ENCODE data around the gene UNG.
A peak's percentile ranks its signal among the peaks of the same experiment; 100 is the strongest.
"Not testable (repeated sequence)": the region's sequence is repeated elsewhere in the genome, so short reads cannot be mapped to it uniquely, and the experiment has no call there.

UNG gene

DNA sequence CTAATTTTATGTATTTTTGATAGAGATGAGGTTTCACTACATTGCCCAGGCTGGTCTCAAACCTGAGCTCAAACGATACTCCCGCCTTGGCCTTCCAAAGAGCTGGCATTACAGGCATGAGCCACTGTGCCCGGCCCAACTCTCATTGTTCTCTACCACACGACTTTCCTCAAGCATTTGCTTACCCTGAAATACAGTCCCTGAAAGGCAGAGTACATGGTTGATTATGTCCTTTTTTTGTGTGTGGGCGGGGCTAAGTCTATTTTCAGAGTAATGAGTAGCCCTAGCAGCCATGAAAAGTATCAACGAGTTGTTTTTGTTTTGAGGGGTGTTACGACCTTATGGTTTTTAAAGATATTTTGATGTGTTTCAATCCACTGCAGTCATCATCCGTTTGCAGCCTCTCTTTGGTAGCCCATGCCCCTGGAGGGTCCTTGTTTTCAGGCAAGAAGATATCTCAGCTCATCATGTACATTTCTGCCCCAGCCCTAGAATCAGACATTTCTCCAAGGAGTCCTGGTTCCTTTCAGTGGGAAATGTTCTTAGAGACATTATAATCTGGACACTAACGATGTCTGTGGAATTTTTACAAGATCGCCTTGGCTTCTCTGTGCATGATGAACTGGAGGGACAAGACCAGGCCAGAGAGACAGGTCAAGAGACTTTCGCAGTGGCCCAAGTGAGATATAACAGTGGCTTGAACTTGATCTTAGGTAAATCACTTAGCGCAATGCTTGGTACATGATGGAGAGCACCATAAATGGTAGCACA lies 27.7 kb downstream of the UNG start:
- DNase-seq, result no peak

DNA sequence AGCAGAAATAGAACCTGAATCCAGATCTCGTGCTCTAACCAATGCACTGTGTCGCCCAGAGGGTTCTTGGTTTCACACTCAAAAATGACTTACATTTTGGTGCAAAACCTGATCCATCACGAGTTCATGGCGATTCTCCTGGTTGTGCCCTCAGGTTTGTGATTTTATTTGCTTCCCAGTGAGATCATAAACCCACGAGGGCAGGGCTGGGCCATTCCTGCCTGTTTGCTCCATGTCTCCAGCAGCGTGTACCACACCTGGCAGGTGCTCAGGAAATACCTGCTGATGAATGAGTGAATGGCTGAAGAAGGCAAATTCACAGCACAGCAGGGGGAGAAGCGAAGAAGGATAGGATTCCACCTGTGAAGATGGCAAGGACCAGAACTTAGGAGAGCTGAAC lies 28.4 kb downstream of the UNG start:
- no peak for DNase-seq

DNA sequence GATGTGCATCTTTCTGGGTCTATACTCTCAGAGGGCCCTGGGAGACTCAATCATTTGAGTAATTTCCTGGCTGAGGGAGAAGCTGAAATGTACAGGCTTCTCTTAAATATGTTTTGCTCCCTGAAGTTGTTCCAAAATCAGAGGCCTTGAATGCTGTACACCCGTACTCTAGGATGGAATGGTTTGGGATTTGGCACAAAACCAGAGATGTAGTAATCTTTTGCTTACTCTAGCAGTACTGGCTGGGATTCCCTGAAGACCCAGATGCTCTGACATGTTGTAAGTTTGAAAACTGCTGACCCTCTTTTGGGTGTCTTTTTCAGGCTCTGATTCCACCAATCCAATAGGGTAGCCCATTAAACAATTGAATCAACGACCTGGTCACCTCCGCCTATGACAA lies 29.4 kb downstream of the UNG start:
- no peak for DNase-seq

DNA sequence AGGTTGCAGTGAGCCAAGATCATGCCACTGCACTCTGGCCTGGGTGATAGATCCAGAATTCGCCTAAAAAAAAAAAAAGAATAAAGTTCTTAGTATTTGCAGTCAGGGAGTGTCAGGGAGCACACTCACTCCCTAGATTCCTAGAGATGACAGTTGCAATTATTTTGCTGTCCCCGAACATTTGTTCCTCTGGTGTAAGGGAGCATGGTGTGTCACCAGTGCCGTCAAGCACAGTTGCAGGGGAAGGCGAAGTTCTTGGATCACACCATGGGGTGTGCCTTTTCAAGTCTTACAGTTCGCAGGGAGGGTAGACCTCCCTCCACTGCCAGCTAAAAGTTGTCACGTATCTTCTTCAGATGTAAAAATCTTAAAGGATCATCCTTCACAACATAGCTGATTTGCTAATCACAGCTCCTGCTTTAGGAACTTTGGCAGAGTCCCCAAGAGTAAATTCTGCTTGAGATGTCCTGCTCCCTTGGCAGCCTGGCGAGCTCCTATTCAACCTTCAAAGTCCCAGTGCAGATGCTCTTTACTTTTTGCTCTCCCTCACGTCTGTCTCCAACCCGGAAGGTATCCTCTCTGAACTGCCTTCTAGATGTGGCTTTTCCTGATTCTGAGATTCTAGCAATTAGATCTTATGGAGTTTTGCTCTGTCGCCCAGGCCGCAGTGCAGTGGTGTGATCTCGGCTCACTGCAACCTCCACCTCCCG lies 30.3 kb downstream of the UNG start:
- no peak for DNase-seq

DNA sequence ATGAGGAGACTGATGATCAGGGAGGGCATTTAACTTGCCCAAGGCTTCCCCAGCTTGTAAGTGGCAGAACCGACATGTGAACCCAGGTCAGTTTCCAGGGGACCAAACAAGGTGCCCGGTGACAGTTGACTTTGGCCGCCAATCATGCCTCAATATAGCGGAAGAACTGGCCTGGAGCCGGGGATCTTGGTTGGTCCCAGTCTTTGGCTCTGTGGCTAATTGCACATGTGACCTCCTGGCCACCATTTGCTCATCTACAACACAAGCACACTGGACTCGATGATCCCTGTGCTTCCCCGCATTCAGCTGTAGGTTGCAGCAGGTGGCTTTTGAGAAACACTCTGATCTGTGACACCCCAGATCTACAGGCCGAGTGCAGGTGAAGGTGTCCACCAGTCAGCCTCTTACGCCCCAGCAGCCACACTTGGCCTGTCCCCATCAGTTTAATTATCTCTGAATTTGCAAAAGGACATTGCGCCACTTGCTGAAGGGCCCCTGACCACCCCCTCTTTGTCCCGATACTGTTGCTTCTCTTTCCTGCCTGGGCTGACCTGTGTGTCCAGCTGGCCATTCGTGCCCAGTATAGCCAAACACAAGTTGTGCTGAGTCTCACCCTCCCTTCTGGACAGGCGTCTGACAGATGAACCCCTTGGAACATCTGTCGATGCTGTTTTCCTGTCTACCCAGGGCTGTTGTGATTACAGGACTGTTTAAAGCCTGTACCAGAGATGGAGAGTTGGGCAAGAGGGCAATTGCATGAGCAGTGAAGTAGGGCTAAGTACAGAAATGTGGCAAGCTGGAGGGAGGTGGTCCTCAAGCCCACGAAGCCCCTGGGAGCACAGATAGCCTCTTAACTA lies 33.1 kb downstream of the UNG start:
- DNase-seq, result no peak

DNA sequence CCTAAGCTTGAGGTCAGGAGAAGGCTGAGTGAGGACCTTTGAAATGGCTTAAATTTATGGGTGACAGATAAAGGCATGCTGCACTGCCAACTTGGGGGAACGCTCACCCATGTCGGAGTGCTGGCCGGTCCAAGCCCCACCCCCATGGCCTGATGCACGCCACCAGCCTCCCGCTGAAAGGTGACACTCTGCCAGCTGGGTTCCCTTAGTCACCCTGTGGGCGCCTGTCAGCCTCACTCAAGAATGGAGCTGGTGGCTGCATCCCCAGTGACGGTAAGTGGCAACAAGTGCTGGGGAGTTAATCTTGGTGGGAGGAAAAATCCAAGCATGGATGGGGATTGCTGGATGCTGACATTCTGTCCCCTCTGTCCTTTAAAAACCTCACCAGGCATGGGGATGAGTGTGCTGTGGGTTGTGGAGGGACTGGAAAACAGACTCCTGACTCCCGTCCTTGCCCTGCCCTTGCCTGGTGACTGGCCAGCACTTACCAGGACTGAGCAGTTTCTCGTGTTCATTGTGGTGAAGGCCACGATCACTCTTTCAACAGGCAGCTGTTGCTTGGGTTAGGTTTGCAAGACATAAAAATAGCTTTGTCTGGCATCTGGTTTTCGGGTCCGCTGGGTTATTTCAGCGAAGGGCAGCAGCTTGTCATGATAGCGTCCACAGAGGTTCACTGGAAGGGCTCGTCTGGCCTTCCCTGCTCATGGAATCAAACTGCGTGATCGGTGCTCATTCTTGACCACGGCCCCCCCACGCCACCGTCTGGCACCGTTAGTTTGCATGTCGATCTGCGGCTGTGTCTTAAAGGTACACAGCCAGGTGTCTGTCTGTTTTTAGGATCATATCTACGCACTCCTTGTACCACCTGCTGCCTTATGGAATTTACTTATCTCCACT lies 34.0 kb downstream of the UNG start:
- no peak for DNase-seq

DNA sequence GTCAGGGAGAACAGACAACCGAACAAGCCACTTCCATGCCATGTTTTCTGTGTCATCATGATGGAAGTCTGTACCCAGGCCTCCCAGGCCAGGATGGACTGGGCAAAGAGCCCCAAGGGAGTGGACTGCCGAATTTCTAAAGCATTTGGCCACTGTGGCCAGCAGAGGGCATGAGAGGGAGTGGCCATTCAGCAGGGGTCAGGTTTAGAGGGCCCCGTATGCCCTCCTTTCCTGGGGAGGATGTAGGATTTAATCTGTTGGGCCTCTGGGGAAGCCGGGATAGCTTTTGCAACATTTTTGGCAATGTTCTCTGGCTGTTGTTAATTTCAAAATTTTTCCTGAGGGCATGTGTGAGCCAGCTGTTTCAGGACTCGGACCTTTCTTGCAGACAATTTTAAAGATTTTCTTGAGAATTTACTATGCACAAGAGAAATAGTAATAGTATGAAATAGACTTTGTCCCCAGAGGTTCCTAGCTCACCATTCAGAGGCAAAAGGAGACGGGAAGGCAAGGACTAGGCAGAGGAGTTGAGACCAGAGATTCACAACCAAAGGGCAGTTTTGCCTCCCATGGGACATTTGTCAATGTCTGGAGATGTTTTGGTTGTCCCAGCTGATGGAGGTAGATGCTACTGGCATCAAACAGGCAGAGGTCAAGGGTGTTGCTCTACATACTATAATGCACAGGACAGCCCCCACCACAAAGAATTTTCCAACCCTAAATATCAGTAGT lies 37.0 kb downstream of the UNG start:
- DNase-seq, result no peak

DNA sequence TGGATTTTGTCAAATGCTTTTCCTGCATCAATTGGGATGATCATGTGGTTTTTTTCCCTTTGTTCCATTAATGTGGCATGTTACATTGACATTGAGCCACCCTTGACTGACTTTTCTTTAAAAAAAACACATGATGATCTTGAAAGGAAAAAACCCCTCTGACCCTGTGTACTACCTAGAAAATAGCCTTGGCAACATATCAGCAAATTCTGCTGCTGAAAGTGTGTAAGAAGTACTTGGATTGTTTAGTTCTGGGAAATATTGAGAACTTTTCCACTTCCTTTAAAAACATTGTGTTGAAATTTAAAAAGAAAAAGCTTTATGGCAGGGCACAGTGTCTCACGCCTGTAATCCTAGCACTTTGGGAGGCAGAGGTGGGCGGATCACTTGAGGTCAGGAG lies 39.7 kb downstream of the UNG start:
- no peak for DNase-seq

DNA sequence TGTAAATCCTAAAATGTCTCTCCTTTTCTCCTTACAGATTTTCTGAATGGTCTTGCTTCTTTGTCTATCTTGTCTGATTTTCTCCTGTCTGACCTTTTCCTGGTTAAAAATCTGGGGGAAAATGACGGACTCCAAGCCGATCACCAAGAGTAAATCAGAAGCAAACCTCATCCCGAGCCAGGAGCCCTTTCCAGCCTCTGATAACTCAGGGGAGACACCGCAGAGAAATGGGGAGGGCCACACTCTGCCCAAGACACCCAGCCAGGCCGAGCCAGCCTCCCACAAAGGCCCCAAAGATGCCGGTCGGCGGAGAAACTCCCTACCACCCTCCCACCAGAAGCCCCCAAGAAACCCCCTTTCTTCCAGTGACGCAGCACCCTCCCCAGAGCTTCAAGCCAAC lies 42.0 kb downstream of the UNG start:
- no peak for DNase-seq

DNA sequence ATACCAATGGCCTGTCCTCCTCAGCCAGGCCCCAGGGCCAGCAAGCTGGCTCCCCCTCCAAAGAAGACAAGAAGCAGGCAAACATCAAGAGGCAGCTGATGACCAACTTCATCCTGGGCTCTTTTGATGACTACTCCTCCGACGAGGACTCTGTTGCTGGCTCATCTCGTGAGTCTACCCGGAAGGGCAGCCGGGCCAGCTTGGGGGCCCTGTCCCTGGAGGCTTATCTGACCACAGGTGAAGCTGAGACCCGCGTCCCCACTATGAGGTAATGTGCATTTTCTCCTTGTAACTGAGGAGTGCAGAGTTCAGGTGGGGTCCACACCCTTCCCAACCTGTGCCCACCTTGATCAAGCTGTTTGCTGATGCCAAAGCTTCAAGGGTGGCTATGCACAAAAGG lies 42.4 kb downstream of the UNG start:
- no peak for DNase-seq

DNA sequence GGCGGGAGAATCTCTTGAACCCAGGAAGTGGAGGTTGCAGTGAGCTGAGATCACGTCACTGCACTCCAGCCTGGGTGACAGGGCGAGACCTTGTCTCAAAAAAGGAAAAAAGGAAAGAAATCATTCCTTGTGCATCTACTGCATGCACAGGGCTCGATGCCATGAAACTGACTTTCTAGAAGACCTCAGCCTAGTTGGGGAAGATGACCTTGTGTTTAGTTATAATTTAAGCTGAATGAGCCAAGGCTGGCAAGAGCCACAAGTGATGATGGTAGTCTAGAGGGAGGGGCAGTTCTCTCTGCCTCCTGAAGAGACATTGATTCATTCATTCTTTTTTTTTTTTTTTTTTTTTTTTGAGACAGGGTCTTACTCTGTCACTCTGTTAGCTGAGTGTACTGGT lies 43.2 kb downstream of the UNG start:
- DNase-seq, result no peak

DNA sequence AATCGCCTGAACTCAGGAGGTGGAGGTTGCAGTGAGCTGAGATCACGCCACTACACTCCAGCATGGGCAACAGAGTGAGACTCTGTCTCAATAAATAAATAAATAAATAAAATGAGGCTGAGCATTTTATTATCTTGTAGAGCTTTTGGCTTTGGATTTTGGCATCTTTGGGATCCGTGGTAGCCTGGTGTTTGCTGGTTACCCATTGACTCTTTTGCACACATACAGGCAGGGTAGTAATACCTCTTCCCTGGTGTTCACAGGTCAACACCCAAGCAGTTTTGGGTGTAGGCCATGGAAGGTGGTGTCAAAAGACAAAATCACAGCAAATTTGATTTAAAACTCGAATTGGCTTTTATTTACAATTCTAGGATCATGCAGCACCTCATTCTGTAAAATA lies 46.8 kb downstream of the UNG start:
- no peak for DNase-seq

DNA sequence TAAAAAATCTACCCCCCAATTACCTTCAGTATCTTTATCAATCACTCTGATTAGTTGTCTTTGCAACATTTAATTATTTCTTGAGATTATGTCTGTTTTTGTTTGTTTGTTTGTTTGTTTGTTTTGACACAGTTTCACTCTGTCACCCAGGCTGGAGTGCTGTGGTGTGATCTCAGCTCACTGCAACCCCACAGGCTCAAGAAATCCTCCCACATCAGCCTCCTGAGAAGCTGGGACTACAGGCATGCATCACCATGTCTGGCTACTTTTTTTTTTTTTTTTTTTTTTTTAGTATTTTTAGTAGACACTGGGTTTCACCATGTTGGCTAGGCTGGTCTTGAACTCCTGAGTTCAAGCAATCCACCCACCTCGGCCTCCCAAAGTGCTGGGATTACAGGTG lies 49.7 kb downstream of the UNG start:
- not testable (repeated sequence) for DNase-seq

DNA sequence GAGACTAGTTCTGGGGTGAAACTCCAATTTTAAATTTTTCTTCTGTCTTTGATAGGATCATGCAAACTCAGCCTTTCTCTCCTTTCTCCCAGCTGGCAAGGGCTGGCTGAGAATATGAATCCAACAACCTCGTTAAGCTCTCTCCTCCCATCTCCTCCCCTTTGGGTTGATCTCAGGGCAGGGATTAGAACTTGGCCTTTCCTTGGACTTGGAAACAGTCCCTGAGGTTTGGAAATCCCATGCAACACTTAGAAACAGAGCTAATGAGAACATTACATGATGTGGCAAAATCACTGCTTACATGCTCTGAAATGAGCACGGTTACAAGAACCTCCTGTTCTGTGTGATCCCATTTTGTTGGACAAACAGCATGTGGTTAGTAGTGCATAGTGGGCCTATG lies 50.6 kb downstream of the UNG start:
- DNase-seq, result no peak

DNA sequence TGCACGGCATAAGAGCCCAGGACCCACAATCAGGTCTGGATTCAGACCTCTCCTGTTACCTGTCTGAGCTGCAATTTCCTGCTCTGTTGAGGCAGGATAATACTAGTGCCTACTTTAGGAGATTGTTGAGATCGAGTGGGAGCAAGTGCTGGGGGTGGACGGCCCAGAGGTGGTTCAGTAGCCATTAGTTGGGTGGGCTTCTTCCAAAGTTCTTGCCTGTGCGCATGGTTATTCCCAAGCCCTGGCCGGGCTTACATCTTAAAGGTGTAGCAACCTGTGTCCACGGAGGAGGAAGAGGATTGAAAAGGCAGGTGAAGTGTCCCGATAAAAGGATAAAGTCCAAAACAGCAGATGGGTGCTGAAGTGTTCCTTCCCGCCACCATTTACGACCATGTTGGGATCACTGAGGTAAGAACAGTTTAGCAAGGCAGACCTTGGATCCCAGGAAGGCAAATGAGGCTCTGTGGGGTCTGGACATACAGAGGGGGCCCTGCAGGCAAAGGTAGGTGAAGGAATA lies 52.8 kb downstream of the UNG start:
- DNase-seq, result no peak

DNA sequence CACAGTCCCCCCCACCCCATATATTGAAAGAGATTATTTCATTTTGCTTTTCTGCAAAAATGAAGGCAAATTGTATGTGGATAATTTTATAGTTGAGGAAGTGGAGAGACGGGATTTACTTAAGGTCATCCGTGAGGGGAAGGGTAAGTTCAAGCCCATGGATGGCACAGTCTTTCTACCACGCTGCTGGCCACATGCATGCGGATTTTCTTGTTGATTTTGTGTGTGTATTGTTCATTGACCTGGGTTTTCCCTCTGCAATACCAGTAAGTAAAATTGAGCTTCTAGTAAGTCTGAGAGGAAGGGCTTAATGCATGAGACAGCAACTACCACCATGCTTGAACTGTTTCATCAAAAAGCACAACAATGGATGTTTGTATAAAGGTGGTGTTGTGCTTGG lies 54.1 kb downstream of the UNG start:
- no peak for DNase-seq

DNA sequence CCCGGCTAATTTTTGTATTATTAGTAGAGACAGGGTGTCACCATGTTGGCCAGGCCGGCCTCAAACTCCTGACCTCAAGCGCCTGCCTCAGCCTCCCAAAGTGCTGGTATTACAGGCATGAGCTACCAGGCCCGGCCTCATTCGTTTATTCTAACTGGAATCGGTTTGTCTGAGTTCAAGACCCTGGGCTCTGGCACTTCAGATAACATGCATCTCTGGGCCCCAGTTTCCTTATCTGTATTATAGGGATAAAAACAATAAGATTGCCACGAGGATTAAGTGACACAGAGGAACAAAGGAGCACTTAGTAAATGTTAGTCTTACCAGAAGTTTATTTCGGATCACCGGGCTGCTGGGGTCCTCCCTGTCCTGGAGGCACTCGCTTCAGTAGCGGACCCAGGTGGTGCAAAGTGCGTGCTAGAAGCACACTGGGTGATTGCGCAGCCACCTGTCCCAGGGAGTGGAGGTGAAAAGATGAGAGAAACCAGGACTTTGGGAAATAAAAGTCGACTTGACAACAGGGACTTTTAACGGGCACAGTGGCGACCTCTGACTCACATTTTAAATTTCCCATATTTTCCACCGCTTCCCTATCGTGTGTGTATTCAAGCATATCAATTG lies 56.5 kb downstream of the UNG start:
- no peak for DNase-seq

DNA sequence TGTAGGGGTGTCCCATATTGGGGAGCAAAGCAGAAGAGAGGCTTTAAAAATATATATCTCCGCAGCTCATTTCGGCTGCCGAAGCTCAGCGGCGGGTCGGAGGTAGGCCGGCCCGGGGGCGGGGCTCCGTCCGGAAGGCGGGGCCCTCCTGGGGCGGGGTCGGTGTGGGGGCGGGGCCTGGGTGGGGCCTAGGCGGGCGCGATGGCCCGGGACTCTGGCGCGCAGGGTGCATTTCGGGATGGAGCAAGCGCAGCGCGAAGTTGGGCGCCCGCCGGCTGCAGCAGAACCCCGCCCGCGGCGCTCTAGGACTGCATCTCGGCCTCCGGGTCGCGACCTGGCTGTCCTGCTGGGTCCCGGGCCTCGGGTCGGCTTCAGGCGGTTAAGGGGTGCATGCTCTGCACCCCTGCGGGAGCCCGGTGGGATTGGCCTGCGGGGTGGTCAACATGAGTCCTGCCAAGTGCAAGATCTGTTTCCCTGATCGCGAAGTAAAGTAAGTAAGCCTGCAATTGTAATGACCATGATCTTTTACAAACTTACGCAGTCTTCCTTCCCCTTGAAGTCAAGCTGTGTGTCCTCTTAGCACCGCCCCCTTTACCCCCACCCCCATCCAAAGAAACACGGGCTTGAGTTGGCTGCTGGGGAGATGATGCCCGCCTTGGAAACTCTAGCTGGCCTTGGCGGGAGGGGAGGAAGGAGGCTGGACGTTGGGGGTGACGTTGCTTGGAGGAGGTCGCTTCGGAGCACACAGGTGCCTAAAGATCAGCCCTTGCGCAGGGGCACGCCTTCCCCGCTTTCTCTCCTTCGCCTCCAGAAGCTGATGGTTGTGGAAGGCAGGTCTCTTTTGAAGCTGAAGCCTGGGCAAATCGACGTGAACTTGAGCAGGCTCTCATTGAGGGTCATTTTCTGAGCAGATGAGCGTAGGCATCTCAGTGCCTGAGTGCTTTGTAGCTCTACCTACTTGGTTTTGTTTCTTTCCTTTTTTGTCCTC lies 57.3 kb downstream of the UNG start:
- DNase-seq, result peak; percentile 59

DNA sequence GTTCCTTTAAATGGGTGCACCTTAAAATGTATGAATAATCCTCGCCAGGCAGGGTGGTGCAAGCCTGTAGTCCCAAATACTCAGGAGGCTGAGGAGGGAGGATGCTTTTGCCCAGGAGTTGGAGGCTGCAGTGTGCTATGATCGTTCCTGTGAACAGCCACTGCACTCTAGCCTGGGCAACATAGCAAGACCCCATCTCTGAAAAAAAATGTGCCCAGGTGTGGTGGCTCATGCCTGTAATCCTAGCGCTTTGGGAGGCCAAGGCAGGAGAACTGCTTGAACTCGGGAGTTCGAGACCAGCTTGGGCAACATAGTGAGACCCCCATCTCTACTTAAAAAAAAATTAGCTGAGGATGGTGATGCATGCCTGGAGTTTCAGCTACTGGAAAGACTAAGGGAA lies 58.6 kb downstream of the UNG start:
- DNase-seq, result no peak

DNA sequence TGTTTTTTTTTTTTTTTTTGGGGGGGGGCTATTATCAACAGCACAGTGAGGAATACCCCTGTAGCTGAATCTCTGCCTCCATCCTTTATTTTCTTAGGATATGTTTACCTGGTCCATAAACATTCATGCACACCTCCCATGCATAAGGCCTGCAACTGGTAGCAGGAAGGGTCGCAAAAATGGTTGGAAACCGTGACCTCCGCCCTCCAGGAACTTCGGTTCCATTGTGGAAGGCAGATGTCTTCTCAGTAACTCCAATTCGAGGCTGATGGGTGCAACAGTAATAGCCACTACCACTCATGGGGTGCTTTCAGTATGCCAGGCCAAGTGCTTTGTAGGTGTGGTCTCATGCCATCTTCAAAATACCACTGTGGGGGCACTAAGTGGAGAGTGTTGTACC lies 59.2 kb downstream of the UNG start:
- DNase-seq, result no peak
